ENCODE data around the gene SLC26A6. TPM values are rescaled to one million over a fixed set of nuclear protein-coding genes. Genes with fewer than 3 reads are reported as not detected.

SLC26A6 gene
- total RNA-seq, 1 experiment from 2014 or later: 58.9 TPM

DNA sequence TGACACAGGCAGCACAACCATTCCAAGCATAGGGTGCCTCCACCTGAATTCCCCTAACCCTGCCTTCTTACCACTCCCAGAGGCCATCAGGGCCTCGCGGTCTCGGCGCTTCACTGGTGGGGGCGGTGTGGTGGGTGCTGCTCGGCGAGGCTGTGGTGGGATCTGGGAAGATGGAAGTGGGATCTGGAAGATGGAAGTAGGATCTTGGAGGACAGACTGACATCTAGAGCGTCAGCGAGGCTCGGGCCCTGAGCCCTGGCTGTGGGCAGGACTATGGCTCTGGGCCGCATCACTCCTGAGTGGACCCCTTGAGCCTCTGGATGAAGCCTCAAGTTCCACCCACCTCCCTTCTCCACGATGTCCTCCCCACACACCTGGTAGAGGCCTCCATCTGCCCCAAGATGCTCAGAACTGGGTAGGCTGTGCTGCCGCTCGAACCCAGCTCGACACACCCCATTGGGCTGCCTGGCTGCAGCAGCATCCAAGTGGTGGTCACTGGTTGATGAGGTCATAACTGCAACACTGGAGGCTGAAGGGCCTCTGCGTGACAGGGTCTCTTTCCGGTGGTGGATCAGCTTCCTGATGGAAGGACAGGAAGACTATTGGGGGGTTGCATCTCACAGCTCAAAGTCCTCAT is 46.8 kb upstream of the SLC26A6 start (continued):
- TF ChIP-seq, protein P1, sequence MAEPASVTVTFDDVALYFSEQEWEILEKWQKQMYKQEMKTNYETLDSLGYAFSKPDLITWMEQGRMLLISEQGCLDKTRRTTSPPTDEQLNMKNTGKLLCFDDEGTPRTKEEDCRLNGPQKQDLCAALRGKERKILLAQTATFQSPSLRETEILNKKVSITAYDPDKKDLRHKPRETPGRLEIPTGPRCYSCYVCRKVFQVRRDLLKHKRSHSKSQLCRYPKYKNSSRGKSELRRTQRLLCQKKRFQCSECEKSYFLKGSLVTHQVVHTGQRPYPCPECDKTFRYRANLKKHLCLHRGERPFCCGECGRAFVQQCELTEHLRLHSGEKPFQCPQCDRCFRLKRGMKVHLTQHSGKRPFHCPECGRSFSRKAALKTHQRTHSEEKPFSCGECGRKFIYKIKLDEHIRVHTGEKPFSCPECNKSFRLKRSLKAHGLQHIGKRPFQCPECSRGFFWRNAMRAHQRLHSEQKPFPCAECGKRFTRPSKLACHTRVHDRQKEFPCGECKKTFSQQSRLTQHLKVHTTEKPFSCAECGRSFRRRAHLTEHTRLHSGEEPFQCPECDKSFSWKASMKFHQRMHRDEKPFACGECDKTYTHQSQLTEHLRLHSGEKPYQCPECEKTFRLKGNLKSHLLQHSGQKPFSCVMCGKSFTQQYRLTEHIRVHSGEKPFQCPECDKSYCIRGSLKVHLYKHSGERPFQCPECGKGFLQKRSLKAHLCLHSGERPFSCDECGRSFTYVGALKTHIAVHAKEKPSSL (CRISPR knock-in tag; conservative IDR thresholded peaks at IDR 0.05): no peak

- no peaks in the 10 kb centered on the region for H3K27me3 Mint-ChIP-seq (ENCODE audit: low read depth)
- no peak overlapping the region for H3K4me3 Mint-ChIP-seq
- POLR2A ChIA-PET: no interaction called here
- H3K36me3 Mint-ChIP-seq: peaks cover 55% of the 10 kb centered on the region
- H3K9me3 Mint-ChIP-seq: no peaks in the 10 kb centered on the region
- H3K27ac Mint-ChIP-seq: no peak overlapping the region
- ATAC-seq (no peak), DNase-seq (ENCODE audit: low spot score) (no peak)
- CTCF ChIA-PET: no interaction called here
- peaks cover 14% of the 10 kb centered on the region for H3K4me1 Mint-ChIP-seq
- TF ChIP-seq PREB (CRISPR knock-in tag; IDR thresholded peaks at IDR 0.05; ENCODE audit: borderline replicate concordance): no peak
- TF ChIP-seq TCF7 (CRISPR knock-in tag; IDR thresholded peaks at IDR 0.05; ENCODE audit: low read depth): no peak
- no peak for TF ChIP-seq TP53 (CRISPR knock-in tag; IDR thresholded peaks at IDR 0.05)
- TF ChIP-seq, protein P2, sequence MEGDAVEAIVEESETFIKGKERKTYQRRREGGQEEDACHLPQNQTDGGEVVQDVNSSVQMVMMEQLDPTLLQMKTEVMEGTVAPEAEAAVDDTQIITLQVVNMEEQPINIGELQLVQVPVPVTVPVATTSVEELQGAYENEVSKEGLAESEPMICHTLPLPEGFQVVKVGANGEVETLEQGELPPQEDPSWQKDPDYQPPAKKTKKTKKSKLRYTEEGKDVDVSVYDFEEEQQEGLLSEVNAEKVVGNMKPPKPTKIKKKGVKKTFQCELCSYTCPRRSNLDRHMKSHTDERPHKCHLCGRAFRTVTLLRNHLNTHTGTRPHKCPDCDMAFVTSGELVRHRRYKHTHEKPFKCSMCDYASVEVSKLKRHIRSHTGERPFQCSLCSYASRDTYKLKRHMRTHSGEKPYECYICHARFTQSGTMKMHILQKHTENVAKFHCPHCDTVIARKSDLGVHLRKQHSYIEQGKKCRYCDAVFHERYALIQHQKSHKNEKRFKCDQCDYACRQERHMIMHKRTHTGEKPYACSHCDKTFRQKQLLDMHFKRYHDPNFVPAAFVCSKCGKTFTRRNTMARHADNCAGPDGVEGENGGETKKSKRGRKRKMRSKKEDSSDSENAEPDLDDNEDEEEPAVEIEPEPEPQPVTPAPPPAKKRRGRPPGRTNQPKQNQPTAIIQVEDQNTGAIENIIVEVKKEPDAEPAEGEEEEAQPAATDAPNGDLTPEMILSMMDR (IDR thresholded peaks at IDR 0.05): no peak
- no peak for TF ChIP-seq SP1 (CRISPR knock-in tag; conservative IDR thresholded peaks at IDR 0.05)
- TF ChIP-seq, protein P3, sequence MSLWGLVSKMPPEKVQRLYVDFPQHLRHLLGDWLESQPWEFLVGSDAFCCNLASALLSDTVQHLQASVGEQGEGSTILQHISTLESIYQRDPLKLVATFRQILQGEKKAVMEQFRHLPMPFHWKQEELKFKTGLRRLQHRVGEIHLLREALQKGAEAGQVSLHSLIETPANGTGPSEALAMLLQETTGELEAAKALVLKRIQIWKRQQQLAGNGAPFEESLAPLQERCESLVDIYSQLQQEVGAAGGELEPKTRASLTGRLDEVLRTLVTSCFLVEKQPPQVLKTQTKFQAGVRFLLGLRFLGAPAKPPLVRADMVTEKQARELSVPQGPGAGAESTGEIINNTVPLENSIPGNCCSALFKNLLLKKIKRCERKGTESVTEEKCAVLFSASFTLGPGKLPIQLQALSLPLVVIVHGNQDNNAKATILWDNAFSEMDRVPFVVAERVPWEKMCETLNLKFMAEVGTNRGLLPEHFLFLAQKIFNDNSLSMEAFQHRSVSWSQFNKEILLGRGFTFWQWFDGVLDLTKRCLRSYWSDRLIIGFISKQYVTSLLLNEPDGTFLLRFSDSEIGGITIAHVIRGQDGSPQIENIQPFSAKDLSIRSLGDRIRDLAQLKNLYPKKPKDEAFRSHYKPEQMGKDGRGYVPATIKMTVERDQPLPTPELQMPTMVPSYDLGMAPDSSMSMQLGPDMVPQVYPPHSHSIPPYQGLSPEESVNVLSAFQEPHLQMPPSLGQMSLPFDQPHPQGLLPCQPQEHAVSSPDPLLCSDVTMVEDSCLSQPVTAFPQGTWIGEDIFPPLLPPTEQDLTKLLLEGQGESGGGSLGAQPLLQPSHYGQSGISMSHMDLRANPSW (CRISPR knock-in tag; conservative IDR thresholded peaks at IDR 0.05; ENCODE audit: low read depth): no peak
- no peak for TF ChIP-seq NR1H2 (CRISPR knock-in tag; IDR thresholded peaks at IDR 0.05)
- TF ChIP-seq USF2 (CRISPR knock-in tag; IDR thresholded peaks at IDR 0.05): no peak
- no peak for TF ChIP-seq EMX1 (CRISPR knock-in tag; IDR thresholded peaks at IDR 0.05)
- no peak for TF ChIP-seq ESRRA (CRISPR knock-in tag; IDR thresholded peaks at IDR 0.05; ENCODE audit: borderline replicate concordance)
- TF ChIP-seq, protein P4, sequence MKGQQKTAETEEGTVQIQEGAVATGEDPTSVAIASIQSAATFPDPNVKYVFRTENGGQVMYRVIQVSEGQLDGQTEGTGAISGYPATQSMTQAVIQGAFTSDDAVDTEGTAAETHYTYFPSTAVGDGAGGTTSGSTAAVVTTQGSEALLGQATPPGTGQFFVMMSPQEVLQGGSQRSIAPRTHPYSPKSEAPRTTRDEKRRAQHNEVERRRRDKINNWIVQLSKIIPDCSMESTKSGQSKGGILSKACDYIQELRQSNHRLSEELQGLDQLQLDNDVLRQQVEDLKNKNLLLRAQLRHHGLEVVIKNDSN (CRISPR knock-in tag; IDR thresholded peaks at IDR 0.05): no peak
- TF ChIP-seq, protein P5, sequence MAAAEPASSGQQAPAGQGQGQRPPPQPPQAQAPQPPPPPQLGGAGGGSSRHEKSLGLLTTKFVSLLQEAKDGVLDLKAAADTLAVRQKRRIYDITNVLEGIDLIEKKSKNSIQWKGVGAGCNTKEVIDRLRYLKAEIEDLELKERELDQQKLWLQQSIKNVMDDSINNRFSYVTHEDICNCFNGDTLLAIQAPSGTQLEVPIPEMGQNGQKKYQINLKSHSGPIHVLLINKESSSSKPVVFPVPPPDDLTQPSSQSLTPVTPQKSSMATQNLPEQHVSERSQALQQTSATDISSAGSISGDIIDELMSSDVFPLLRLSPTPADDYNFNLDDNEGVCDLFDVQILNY (CRISPR knock-in tag; IDR thresholded peaks at IDR 0.05): no peak
- TF ChIP-seq, protein P6, sequence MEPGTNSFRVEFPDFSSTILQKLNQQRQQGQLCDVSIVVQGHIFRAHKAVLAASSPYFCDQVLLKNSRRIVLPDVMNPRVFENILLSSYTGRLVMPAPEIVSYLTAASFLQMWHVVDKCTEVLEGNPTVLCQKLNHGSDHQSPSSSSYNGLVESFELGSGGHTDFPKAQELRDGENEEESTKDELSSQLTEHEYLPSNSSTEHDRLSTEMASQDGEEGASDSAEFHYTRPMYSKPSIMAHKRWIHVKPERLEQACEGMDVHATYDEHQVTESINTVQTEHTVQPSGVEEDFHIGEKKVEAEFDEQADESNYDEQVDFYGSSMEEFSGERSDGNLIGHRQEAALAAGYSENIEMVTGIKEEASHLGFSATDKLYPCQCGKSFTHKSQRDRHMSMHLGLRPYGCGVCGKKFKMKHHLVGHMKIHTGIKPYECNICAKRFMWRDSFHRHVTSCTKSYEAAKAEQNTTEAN (CRISPR knock-in tag; IDR thresholded peaks at IDR 0.05): no peak
- TF ChIP-seq, protein P7, sequence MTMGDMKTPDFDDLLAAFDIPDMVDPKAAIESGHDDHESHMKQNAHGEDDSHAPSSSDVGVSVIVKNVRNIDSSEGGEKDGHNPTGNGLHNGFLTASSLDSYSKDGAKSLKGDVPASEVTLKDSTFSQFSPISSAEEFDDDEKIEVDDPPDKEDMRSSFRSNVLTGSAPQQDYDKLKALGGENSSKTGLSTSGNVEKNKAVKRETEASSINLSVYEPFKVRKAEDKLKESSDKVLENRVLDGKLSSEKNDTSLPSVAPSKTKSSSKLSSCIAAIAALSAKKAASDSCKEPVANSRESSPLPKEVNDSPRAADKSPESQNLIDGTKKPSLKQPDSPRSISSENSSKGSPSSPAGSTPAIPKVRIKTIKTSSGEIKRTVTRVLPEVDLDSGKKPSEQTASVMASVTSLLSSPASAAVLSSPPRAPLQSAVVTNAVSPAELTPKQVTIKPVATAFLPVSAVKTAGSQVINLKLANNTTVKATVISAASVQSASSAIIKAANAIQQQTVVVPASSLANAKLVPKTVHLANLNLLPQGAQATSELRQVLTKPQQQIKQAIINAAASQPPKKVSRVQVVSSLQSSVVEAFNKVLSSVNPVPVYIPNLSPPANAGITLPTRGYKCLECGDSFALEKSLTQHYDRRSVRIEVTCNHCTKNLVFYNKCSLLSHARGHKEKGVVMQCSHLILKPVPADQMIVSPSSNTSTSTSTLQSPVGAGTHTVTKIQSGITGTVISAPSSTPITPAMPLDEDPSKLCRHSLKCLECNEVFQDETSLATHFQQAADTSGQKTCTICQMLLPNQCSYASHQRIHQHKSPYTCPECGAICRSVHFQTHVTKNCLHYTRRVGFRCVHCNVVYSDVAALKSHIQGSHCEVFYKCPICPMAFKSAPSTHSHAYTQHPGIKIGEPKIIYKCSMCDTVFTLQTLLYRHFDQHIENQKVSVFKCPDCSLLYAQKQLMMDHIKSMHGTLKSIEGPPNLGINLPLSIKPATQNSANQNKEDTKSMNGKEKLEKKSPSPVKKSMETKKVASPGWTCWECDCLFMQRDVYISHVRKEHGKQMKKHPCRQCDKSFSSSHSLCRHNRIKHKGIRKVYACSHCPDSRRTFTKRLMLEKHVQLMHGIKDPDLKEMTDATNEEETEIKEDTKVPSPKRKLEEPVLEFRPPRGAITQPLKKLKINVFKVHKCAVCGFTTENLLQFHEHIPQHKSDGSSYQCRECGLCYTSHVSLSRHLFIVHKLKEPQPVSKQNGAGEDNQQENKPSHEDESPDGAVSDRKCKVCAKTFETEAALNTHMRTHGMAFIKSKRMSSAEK (CRISPR knock-in tag; IDR thresholded peaks at IDR 0.05; ENCODE audit: borderline replicate concordance): no peak
- TF ChIP-seq FOXP1 (CRISPR knock-in tag; IDR thresholded peaks at IDR 0.05; ENCODE audit: borderline replicate concordance): no peak
- TF ChIP-seq NR2C2 (CRISPR knock-in tag; IDR thresholded peaks at IDR 0.05): no peak
- no peak for TF ChIP-seq NFATC4 (CRISPR knock-in tag; IDR thresholded peaks at IDR 0.05)
Observed at GRCh38 chr3:48681541-48681880, 46.2 kb upstream of the SLC26A6 start.

Data from WTC11 (cell line).